K562 treated with DMSO at 1 percent for 4 hours (cell line): ENCODE measurements around the gene KRTAP5-2. TPM values are rescaled to one million over a fixed set of nuclear protein-coding genes. Genes with fewer than 3 reads are reported as not detected.

ENCODE experiments used
- total RNA-seq: library from RNA; unstranded; fragments of 300-600 nt; gene quantifications from 2 replicates; pipeline ENCODE4 v1.2.3, GENCODE V29; 2022; ENCODE audit not compliant: insufficient read depth

The KRTAP5-2 gene, protein sequence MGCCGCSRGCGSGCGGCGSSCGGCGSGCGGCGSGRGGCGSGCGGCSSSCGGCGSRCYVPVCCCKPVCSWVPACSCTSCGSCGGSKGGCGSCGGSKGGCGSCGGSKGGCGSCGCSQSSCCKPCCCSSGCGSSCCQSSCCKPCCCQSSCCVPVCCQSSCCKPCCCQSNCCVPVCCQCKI
- not detected in 2 replicates for total RNA-seq

DNA sequence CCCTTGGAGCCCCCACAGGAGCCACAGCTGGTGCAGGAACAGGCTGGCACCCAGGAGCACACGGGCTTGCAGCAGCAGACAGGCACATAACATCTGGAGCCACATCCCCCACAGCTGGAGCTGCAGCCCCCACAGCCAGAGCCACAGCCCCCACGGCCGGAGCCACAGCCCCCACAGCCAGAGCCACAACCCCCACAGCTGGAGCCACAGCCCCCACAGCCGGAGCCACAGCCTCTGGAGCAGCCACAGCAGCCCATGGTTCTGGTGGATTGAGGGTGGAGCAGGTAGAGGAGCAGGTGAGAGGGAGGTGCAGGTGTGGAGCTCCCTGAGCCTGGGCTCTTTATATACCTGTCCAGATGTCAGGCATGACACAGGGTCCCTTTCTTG lies at the start of gene KRTAP5-2:
TSS of gene KRTAP5-2 (minus strand) at position 301 of the 387 bp plus-strand sequence. CDS start at position 257, 44 bp downstream.

GRCh38 chr11:1629326-1630185 lies 31.5 kb upstream of the KRTAP5-2 start, which contains the start of gene KRTAP5-5:
KRTAP5-5 (plus strand) TSS chr11:1629775; CDS start chr11:1629841, 66 bp downstream.

DNA sequence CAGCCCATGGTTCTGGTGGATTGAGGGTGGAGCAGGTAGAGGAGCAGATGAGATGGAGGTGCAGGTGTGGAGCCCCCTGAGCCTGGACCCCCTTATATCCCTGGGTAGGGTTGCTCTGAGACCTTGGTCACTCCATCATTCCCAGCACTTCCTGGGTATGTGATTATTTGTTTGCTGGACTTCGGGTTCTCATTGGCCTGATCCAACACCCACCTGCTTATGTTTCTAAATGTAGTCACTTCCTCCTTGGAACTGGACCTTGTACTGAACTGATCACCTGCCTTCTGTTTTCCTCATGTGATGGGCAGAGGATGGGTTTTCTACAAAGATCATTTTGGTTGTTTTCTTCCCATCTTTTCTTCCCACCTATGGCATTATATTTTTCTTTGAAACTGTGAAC lies 24.0 kb upstream of the KRTAP5-2 start, which contains the start of gene KRTAP5-4:
TSS of gene KRTAP5-4 (minus strand) at position 53 of the 400 bp plus-strand sequence. CDS start at position 8, 45 bp downstream.

GRCh38 chr11:1608363-1608762 lies 10.3 kb upstream of the KRTAP5-2 start, which contains the start of gene KRTAP5-3:
KRTAP5-3 (minus strand) TSS chr11:1608463; CDS start chr11:1608385, 78 bp downstream.

GRCh38 chr11:1584661-1585370 lies 13.3 kb downstream of the KRTAP5-2 start, which contains the start of gene KRTAP5-1:
KRTAP5-1 (minus strand) TSS chr11:1585283; CDS start chr11:1585249, 34 bp downstream.

GRCh38 chr11:1572197-1573076 lies 25.7 kb downstream of the KRTAP5-2 start, which contains the start of gene DUSP8:
DUSP8 (minus strand) TSS chr11:1572271; CDS start chr11:1565826, 6,445 bp downstream.

Other genes with a start within 250 kb of the KRTAP5-2 start
- not detected in 2 replicates for gene BRSK2, start 208.4 kb downstream of the KRTAP5-2 start, total RNA-seq
- 35.3 and 42.1 TPM in 2 replicates for gene MOB2, start 111.5 kb downstream of the KRTAP5-2 start, total RNA-seq
- 0.69 and 1.3 TPM in 2 replicates for gene DUSP8, start 26.0 kb downstream of the KRTAP5-2 start, total RNA-seq
- gene KRTAP5-1, start 13.0 kb downstream of the KRTAP5-2 start, total RNA-seq: not detected in 2 replicates
- gene KRTAP5-3, start 10.2 kb upstream of the KRTAP5-2 start, total RNA-seq: not detected in 2 replicates
- not detected in 2 replicates for gene KRTAP5-4, start 23.8 kb upstream of the KRTAP5-2 start, total RNA-seq
- gene KRTAP5-5, start 31.5 kb upstream of the KRTAP5-2 start, total RNA-seq: not detected in 2 replicates
- not detected in 2 replicates for gene KRTAP5-6, start 98.9 kb upstream of the KRTAP5-2 start, total RNA-seq
- 0.51 TPM in 1 of 2 replicates, not detected in the other for gene IFITM10, start 152.3 kb upstream of the KRTAP5-2 start, total RNA-seq
- gene CTSD, start 165.6 kb upstream of the KRTAP5-2 start, total RNA-seq: 399 and 434 TPM in 2 replicates
- gene SYT8, start 236.7 kb upstream of the KRTAP5-2 start, total RNA-seq: not detected in 2 replicates
- not detected in 2 replicates for gene TNNI2, start 240.7 kb upstream of the KRTAP5-2 start, total RNA-seq